Endodermal cell (in vitro differentiated cells): Measurements from ENCODE around the gene VASP. TPM values are rescaled to one million over a fixed set of nuclear protein-coding genes. Genes with fewer than 3 reads are reported as not detected.
A peak's percentile ranks its signal among the peaks of the same experiment; 100 is the strongest.

ENCODE experiments used
- DNase-seq: peaks from one replicate; pipeline ENCODE4 v3.0.0-alpha.2; 2017
- H3K27ac ChIP-seq: 2 replicates; pipeline ENCODE4 v1.5.1; 2013; ENCODE audit warnings: mild to moderate bottlenecking, low read depth, low read length, moderate library complexity
- H3K27me3 ChIP-seq: 2 replicates; pipeline ENCODE4 v1.6.1; 2013; ENCODE audit warnings: mild to moderate bottlenecking, low read length, moderate library complexity; ENCODE audit not compliant: insufficient read depth, control insufficient read depth, poor library complexity, severe bottlenecking
- H3K36me3 ChIP-seq: 2 replicates; pipeline ENCODE4 v1.7.0; 2013; ENCODE audit warnings: mild to moderate bottlenecking, low read length, moderate library complexity; ENCODE audit not compliant: control insufficient read depth, insufficient read depth
- H3K4me1 ChIP-seq: one replicate; pipeline ENCODE4 v1.7.0; 2013; ENCODE audit warnings: low read length; ENCODE audit not compliant: control insufficient read depth, insufficient read depth
- H3K4me3 ChIP-seq: 2 replicates; pipeline ENCODE4 v1.5.1; 2013; ENCODE audit warnings: mild to moderate bottlenecking, low read length, moderate library complexity
- H3K9ac ChIP-seq: 2 replicates; pipeline ENCODE4 v1.6.1; 2013; ENCODE audit warnings: mild to moderate bottlenecking, low read length, moderate library complexity; ENCODE audit not compliant: poor library complexity, severe bottlenecking; ENCODE audit errors: extremely low read depth
- H3K9me3 ChIP-seq: 2 replicates; pipeline ENCODE4 v1.6.1; 2013; ENCODE audit warnings: mild to moderate bottlenecking, low read length, moderate library complexity; ENCODE audit not compliant: control insufficient read depth
- H3K27ac Mint-ChIP-seq: 2 replicates; pipeline ENCODE4 v1.8.0; 2020; ENCODE audit warnings: mixed read lengths
- H3K27me3 Mint-ChIP-seq: 2 replicates; pipeline ENCODE4 v1.8.0; 2021; ENCODE audit warnings: mild to moderate bottlenecking, mixed read lengths; ENCODE audit not compliant: insufficient read depth
- H3K36me3 Mint-ChIP-seq: 2 replicates; pipeline ENCODE4 v1.8.0; 2020; ENCODE audit warnings: low read depth, mixed read lengths
- H3K4me1 Mint-ChIP-seq: 2 replicates; pipeline ENCODE4 v1.8.0; 2020; ENCODE audit warnings: mixed read lengths
- H3K4me3 Mint-ChIP-seq: 2 replicates; pipeline ENCODE4 v1.8.0; 2020; ENCODE audit warnings: mild to moderate bottlenecking, moderate library complexity, mixed read lengths
- H3K9me3 Mint-ChIP-seq: 2 replicates; pipeline ENCODE4 v1.8.0; 2020; ENCODE audit warnings: mild to moderate bottlenecking, mixed read lengths
- WGBS, 2 experiments: methylation state at CpG; one replicate each; pipeline versions ENCODE4 v1.1.5 to v1.1.7; 2013; ENCODE audit warnings: missing lambda C conversion rate in 2 of 2, mixed read lengths in 1 of 2; ENCODE audit not compliant: insufficient coverage in 1 of 2, insufficient read length in 1 of 2; 5-methylcytosine and 5-hydroxymethylcytosine counted together
- total RNA-seq, 2 donors: library from RNA; stranded (reverse); fragmentation: NEBNext Ultra II Directional in 1 of 2; extraction: Animal tissue kit (Norgen Biotek cat#: 25700) in 1 of 2; gene quantifications; 2 replicates in 1 of 2; 3 replicates in 1 of 2; pipeline ENCODE4 v1.2.1, GENCODE V29; 2021
- TF ChIP-seq, protein P1 (sequence below): fragments of 200-600 bp; sonication (generic); conservative IDR thresholded peaks from 2 replicates; pipeline ENCODE4 v1.5.0; 2021; ENCODE audit warnings: antibody characterized with exemption, mild to moderate bottlenecking

Gene VASP
- total RNA-seq, 2 donors from 2014 or later = 134 to 144 TPM

DNA sequence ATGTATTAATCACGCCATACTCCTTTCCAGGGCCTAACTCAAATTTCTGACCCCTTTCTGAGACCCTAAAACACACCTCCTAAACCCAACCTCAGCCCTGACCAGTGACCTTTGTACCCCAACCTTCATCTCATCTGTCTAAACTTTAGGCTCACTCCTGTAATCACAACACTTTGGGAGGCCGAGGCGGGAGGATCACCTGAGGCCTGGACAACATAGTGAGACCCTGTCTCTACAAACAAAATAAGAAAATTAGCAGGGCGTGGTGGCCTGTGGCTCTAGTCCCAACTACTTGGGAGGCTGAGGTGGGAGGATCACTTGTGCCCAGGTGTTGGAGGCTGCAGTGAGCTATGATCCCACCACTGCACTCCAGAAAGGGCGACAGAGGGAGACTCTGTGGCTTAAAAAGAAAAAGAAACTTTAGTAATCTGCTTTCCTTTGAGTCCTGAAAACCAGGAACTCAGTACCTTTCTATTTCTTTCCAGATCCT lies 15.1 kb upstream of the VASP start:
- no peaks in the 10 kb centered on the region for H3K27me3 ChIP-seq
- no peak overlapping the region for H3K27ac ChIP-seq
- no peaks in the 10 kb centered on the region for H3K4me1 ChIP-seq
- peak overlapping the region; percentile 82 for H3K4me3 ChIP-seq
- Mint-ChIP-seq H3K4me1 (peaks cover 9% of the 10 kb centered on the region), H3K9me3 (no peaks in the 10 kb centered on the region), H3K27ac (peak overlapping the region; percentile 62), H3K36me3 (peaks cover 14% of the 10 kb centered on the region), H3K27me3 (peaks cover 12% of the 10 kb centered on the region), H3K4me3 (peak overlapping the region; percentile 69)
- H3K36me3 ChIP-seq = peaks cover 10% of the 10 kb centered on the region
- no peak for DNase-seq
- H3K9ac ChIP-seq = no peak overlapping the region
- WGBS, 2 experiments = 94 to 96% methylated on average over 3 to 5 of the region's 5 CpGs
- TF ChIP-seq, protein P1, sequence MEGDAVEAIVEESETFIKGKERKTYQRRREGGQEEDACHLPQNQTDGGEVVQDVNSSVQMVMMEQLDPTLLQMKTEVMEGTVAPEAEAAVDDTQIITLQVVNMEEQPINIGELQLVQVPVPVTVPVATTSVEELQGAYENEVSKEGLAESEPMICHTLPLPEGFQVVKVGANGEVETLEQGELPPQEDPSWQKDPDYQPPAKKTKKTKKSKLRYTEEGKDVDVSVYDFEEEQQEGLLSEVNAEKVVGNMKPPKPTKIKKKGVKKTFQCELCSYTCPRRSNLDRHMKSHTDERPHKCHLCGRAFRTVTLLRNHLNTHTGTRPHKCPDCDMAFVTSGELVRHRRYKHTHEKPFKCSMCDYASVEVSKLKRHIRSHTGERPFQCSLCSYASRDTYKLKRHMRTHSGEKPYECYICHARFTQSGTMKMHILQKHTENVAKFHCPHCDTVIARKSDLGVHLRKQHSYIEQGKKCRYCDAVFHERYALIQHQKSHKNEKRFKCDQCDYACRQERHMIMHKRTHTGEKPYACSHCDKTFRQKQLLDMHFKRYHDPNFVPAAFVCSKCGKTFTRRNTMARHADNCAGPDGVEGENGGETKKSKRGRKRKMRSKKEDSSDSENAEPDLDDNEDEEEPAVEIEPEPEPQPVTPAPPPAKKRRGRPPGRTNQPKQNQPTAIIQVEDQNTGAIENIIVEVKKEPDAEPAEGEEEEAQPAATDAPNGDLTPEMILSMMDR = no peak
- no peaks in the 10 kb centered on the region for H3K9me3 ChIP-seq

DNA sequence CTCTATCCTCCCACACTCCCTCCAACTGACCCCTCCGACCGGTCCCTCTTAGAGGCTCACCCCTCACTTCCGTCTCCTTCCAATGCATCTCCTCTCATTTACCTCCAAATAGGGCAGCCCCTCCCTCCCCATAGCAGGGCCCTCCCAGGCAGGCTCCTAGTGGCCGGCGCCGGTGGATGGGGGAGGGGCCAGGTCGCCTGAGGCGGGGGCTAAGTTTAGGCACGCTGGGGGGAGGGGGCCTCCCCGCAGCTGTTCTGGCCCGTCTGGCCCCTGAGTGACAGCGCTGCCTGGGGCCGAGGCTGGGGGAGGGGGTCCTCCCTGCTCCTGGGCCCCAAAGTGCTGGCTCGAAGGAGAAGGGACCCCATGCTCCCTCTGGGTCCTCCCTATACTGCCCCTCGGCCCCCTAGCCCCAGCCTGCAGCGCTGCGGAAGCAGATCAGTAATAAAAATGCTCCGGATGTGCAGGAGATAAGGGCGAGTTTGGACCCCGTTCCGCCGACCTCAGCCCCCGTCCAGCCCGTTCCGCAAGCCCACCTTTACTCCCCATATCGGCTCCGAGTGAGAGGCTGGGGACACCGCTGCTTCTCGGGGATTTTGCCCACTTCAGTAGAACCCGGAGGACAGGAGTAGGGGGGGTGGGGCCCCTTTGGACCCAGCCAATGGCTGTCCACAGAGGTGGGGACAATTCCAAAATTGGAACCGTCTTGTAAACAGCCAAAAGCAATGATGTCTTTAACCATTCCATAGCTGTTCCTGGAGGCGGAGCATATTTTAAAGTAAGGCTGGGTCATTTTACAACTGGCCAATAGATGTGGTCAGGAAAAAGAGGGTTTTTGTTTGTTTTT lies 14.4 kb upstream of the VASP start:
- H3K4me3 Mint-ChIP-seq = peak overlapping the region; percentile 69
- Histone ChIP-seq H3K27me3 (peaks cover 2% of the 10 kb centered on the region), H3K4me3 (peak overlapping the region; percentile 82), H3K27ac (peak overlapping the region; percentile 11), H3K4me1 (no peaks in the 10 kb centered on the region), H3K9me3 (no peaks in the 10 kb centered on the region), H3K36me3 (peaks cover 9% of the 10 kb centered on the region), H3K9ac (no peak overlapping the region)
- WGBS, 2 experiments = 5 to 15% methylated on average over 11 to 32 of the region's 32 CpGs
- peak; percentile 92 for DNase-seq
- H3K36me3 Mint-ChIP-seq = peaks cover 14% of the 10 kb centered on the region
- peaks cover 19% of the 10 kb centered on the region for H3K27me3 Mint-ChIP-seq
- H3K4me1 Mint-ChIP-seq = peaks cover 12% of the 10 kb centered on the region
- H3K27ac Mint-ChIP-seq = peak overlapping the region; percentile 62
- H3K9me3 Mint-ChIP-seq = no peaks in the 10 kb centered on the region
- TF ChIP-seq, protein P1 = no peak

DNA sequence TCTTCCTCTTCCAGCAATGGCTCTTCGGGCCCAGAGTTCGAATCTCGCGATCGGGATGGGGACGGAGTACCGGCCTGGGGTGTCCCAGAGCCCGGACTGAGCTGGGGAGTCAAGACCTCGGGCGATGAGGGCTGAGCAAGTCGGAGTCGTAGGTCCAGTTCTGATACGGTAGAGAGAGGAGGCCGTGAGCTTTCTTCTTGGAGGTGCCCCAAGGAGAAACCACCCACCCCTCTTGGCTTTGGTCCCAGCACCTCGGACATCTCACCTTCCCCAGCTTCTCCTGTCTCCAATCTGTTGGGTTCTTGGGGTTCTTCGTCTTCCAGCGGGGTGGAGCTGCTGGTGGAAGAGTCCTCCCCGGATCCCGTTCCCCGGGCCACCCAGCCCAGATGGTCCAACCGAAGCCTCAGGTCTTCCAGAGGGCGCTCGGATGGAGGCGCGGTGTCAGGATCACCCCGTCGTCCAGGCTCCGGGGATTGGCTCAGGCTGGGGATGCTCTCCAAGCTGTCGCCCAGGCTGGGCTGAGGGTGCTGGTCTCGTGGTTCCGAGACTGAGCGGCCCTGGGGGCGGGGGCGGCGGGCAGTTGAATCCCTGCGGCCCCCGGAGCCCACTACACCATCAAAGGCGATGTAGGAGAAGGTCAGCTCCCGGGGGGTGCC lies 12.9 kb upstream of the VASP start:
- Histone ChIP-seq H3K4me1 (no peaks in the 10 kb centered on the region), H3K36me3 (peaks cover 9% of the 10 kb centered on the region), H3K4me3 (no peak overlapping the region), H3K27ac (no peak overlapping the region), H3K27me3 (peaks cover 18% of the 10 kb centered on the region), H3K9ac (no peak overlapping the region), H3K9me3 (no peaks in the 10 kb centered on the region)
- Mint-ChIP-seq H3K4me1 (peaks cover 13% of the 10 kb centered on the region), H3K27ac (no peak overlapping the region), H3K4me3 (no peak overlapping the region), H3K27me3 (peaks cover 33% of the 10 kb centered on the region), H3K9me3 (no peaks in the 10 kb centered on the region), H3K36me3 (peaks cover 11% of the 10 kb centered on the region)
- WGBS, 2 experiments = 96 to 97% methylated on average over 24 to 39 of the region's 39 CpGs
- no peak for DNase-seq
- TF ChIP-seq, protein P1 = no peak
